Esophagus muscularis mucosa (tissue), 4 donors: Measurements from ENCODE around the gene DUXB.

Experiments used
- EP300 ChIP-seq: sonication (generic); formaldehyde crosslinking; IDR thresholded peaks from one replicate; pipeline ENCODE4 v1.6.1; 2017; ENCODE audit warnings: antibody characterized with exemption
- POLR2A ChIP-seq: fragments of 450-650 bp; IDR thresholded peaks from one replicate; pipeline ENCODE4 v1.6.1; 2017; ENCODE audit warnings: antibody characterized with exemption, moderate library complexity, mild to moderate bottlenecking, low read depth
- POLR2AphosphoS5 ChIP-seq, 2 donors: sonication (generic); formaldehyde crosslinking; IDR thresholded peaks; one replicate each; pipeline ENCODE4 v1.6.1; 2017; ENCODE audit warnings: antibody characterized with exemption in 2 of 2
- TF ChIP-seq, protein P1 (sequence below), 3 experiments: fragments of 200-600 bp in 2 of 3; fragments of 450-650 bp in 1 of 3; sonication (generic) in 2 of 3; IDR thresholded peaks; one replicate each; pipeline ENCODE4 v1.5.1; 2017 to 2019; ENCODE audit warnings: antibody characterized with exemption in 3 of 3, mild to moderate bottlenecking in 2 of 3, moderate library complexity in 1 of 3

DNA sequence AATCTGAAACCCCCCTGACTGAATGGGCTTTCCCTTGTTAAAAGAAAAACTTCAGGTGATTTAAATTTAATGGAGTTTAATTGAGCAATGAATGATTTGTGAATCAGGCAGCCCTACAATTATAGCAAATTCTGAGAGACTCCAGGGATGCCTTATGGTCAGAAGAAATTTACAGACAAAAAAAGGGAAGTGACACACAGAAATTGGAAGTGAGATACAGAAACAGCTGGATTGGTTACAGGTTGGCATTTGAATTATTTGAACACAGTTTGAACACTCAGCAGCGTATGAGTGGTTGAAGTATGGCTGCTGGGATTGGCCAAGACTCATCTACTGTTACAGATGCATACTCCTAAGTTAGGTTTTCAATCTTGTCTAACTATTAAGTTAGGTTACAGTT lies 44.0 kb upstream of the DUXB start:
- TF ChIP-seq, protein P1, sequence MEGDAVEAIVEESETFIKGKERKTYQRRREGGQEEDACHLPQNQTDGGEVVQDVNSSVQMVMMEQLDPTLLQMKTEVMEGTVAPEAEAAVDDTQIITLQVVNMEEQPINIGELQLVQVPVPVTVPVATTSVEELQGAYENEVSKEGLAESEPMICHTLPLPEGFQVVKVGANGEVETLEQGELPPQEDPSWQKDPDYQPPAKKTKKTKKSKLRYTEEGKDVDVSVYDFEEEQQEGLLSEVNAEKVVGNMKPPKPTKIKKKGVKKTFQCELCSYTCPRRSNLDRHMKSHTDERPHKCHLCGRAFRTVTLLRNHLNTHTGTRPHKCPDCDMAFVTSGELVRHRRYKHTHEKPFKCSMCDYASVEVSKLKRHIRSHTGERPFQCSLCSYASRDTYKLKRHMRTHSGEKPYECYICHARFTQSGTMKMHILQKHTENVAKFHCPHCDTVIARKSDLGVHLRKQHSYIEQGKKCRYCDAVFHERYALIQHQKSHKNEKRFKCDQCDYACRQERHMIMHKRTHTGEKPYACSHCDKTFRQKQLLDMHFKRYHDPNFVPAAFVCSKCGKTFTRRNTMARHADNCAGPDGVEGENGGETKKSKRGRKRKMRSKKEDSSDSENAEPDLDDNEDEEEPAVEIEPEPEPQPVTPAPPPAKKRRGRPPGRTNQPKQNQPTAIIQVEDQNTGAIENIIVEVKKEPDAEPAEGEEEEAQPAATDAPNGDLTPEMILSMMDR (IDR thresholded peaks at IDR 0.05): no peak
- TF ChIP-seq POLR2A (no peak), EP300 (no peak), POLR2AphosphoS5 (IDR thresholded peaks at IDR 0.05) (no peak)
